K562 treated with DMSO at 1 percent for 48 hours (cell line): ENCODE results near the gene PSG3. TPM values are rescaled to one million over a fixed set of nuclear protein-coding genes. Genes with fewer than 3 reads are reported as not detected.

Source experiments
- total RNA-seq: library from RNA; unstranded; fragments of 300-600 nt; gene quantifications from 2 replicates; pipeline ENCODE4 v1.2.3, GENCODE V29; 2022; ENCODE audit warnings: low replicate concordance; ENCODE audit errors: extremely low read depth

The PSG3 gene
- total RNA-seq, result not detected in 2 replicates

DNA sequence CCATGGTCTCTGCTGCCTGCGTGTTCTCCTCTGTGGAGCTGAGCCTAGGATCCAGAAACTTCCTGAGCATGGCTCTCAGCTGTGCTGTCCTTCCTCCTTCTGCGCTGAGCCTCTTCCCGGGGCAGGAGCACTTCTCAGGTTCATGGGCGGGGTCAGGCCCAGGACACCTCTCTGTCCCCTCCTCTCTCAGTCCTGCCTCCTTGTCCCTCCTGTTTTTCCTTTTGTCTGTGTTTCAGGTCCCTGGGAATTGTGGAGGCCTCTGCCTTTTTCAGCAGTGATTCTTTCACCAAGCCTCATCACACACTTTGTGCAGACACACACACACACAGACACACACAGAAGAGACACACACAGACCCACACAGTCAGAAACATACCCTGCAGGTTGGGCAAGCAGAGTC, at the start of gene PSG3:
PSG3 (minus strand) TSS at position 101 of the 400 bp plus-strand sequence; CDS start at position 4, 97 bp downstream.

Other genes starting within 250 kb of the PSG3 start
- not detected in 2 replicates for gene CEACAM1, start 212.0 kb downstream of the PSG3 start, total RNA-seq
- gene CEACAM8, start 145.6 kb downstream of the PSG3 start, total RNA-seq, result not detected in 2 replicates
- gene PSG8, start 25.2 kb upstream of the PSG3 start, total RNA-seq, result not detected in 2 replicates
- gene PSG1, start 139.2 kb upstream of the PSG3 start, total RNA-seq, result not detected in 2 replicates
- not detected in 2 replicates for gene PSG6, start 177.4 kb upstream of the PSG3 start, total RNA-seq
- not detected in 2 replicates for gene PSG7, start 196.7 kb upstream of the PSG3 start, total RNA-seq